Gastroesophageal sphincter (tissue), 3 donors: ENCODE data around the gene COL9A2.

Experiments used
- EP300 ChIP-seq: sonication (generic); formaldehyde crosslinking; IDR thresholded peaks from one replicate; pipeline ENCODE4 v1.6.1; 2017; ENCODE audit warnings: antibody characterized with exemption, mild to moderate bottlenecking
- TF ChIP-seq, protein P1 (sequence below), 4 experiments: fragments of 200-600 bp in 2 of 4; fragments of 450-650 bp in 2 of 4; sonication (generic) in 1 of 4; IDR thresholded peaks; one replicate each; pipeline ENCODE4 v1.5.1; 2017 to 2019; ENCODE audit warnings: antibody characterized with exemption in 4 of 4, mild to moderate bottlenecking in 2 of 4, moderate library complexity in 2 of 4

DNA sequence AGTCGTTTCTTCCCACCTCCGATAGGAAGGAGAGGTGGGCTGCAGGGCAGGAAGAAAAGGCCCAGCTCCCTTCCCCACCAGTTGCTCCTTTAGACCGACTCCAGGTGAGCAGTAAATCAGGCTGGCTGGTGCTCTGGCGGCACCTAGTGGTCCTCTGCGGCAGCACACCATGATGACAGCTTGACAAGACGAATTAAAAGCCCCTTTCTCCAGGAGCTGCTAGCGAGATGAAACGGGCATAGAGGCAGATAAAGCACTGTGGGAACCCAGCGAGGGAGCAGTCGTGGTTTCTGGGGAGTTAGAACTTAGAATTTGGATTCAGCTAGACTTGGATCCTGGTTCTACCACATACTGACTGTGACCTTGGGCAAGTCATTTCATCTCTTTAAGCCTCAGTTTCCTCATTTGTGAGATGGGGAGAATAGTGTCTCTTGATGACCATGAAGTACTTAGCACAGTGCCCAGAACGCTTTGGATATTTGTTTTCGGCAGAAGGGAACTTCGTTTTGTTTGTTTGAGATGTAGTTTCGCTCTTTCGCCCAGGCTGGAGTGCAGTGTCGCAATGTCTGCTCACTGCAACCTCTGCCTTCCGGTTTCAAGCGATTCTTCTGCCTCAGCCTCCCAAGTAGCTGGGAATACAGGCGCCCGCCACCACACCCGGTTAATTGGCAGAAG, 21.8 kb upstream of the COL9A2 start:
- TF ChIP-seq, protein P1, sequence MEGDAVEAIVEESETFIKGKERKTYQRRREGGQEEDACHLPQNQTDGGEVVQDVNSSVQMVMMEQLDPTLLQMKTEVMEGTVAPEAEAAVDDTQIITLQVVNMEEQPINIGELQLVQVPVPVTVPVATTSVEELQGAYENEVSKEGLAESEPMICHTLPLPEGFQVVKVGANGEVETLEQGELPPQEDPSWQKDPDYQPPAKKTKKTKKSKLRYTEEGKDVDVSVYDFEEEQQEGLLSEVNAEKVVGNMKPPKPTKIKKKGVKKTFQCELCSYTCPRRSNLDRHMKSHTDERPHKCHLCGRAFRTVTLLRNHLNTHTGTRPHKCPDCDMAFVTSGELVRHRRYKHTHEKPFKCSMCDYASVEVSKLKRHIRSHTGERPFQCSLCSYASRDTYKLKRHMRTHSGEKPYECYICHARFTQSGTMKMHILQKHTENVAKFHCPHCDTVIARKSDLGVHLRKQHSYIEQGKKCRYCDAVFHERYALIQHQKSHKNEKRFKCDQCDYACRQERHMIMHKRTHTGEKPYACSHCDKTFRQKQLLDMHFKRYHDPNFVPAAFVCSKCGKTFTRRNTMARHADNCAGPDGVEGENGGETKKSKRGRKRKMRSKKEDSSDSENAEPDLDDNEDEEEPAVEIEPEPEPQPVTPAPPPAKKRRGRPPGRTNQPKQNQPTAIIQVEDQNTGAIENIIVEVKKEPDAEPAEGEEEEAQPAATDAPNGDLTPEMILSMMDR (IDR thresholded peaks at IDR 0.05), result peak; percentile 91 to 98 (median 95)
- TF ChIP-seq EP300, result no peak
